Retina (tissue), 1 donor: ENCODE results near the gene TMTC4.

ENCODE experiments used
- DNase-seq: peaks from one replicate; pipeline ENCODE4 v3.0.0-alpha.2; 2016

The TMTC4 gene

GRCh38 chr13:100665403-100665802 lies 9.2 kb downstream of the TMTC4 start:
- no peak for DNase-seq

GRCh38 chr13:100664171-100664900 lies 10.3 kb downstream of the TMTC4 start:
- DNase-seq = no peak

- no peak for DNase-seq
Measured at GRCh38 chr13:100662468-100663211, 12.0 kb downstream of the TMTC4 start.

- DNase-seq = no peak
Measured at GRCh38 chr13:100660761-100661160, 13.8 kb downstream of the TMTC4 start.

- no peak for DNase-seq
Measured at GRCh38 chr13:100659578-100659977, 15.0 kb downstream of the TMTC4 start.

- no peak for DNase-seq
Measured at GRCh38 chr13:100658363-100658762, 16.2 kb downstream of the TMTC4 start.

GRCh38 chr13:100657881-100658315 lies 16.7 kb downstream of the TMTC4 start:
- no peak for DNase-seq

GRCh38 chr13:100652510-100652909 lies 22.1 kb downstream of the TMTC4 start:
- no peak for DNase-seq

GRCh38 chr13:100650326-100650725 lies 24.3 kb downstream of the TMTC4 start:
- DNase-seq = no peak

GRCh38 chr13:100648354-100648753 lies 26.2 kb downstream of the TMTC4 start:
- no peak for DNase-seq

- no peak for DNase-seq
Measured at GRCh38 chr13:100646871-100647270, 27.7 kb downstream of the TMTC4 start.

- peak; percentile 30 for DNase-seq
Measured at GRCh38 chr13:100646030-100646673, 28.4 kb downstream of the TMTC4 start.

- DNase-seq = no peak
Measured at GRCh38 chr13:100645382-100645781, 29.2 kb downstream of the TMTC4 start.

GRCh38 chr13:100644371-100644770 lies 30.2 kb downstream of the TMTC4 start:
- no peak for DNase-seq

- no peak for DNase-seq
Measured at GRCh38 chr13:100637796-100638195, 36.8 kb downstream of the TMTC4 start.

GRCh38 chr13:100637380-100637779 lies 37.2 kb downstream of the TMTC4 start:
- DNase-seq = no peak

- DNase-seq = peak; percentile 52
Measured at GRCh38 chr13:100636441-100636840, 38.2 kb downstream of the TMTC4 start.

- no peak for DNase-seq
Measured at GRCh38 chr13:100636004-100636403, 38.6 kb downstream of the TMTC4 start.

- DNase-seq = no peak
Measured at GRCh38 chr13:100634696-100635095, 39.9 kb downstream of the TMTC4 start.

GRCh38 chr13:100633461-100633860 lies 41.1 kb downstream of the TMTC4 start:
- no peak for DNase-seq

- DNase-seq = peak; percentile 85
Measured at GRCh38 chr13:100630555-100630954, 44.0 kb downstream of the TMTC4 start.

- no peak for DNase-seq
Measured at GRCh38 chr13:100627120-100627519, 47.5 kb downstream of the TMTC4 start.

- no peak for DNase-seq
Measured at GRCh38 chr13:100625447-100625846, 49.1 kb downstream of the TMTC4 start.

- DNase-seq = no peak
Measured at GRCh38 chr13:100620792-100621191, 53.8 kb downstream of the TMTC4 start.
